Sigmoid colon (tissue), 3 donors: ENCODE data around the gene CHAT.

Experiments
- CTCF ChIP-seq, 4 experiments: fragments of 450-650 bp in 3 of 4; fragments of 200-600 bp in 1 of 4; IDR thresholded peaks; one replicate each; pipeline ENCODE4 v1.5.1; 2016 to 2019; ENCODE audit warnings: antibody characterized with exemption in 4 of 4, mild to moderate bottlenecking in 3 of 4, moderate library complexity in 2 of 4
- POLR2A ChIP-seq, 2 donors: fragments of 450-650 bp; IDR thresholded peaks; one replicate each; pipeline ENCODE4 v1.6.1; 2016; ENCODE audit warnings: antibody characterized with exemption in 2 of 2, mild to moderate bottlenecking in 2 of 2, moderate library complexity in 2 of 2

DNA sequence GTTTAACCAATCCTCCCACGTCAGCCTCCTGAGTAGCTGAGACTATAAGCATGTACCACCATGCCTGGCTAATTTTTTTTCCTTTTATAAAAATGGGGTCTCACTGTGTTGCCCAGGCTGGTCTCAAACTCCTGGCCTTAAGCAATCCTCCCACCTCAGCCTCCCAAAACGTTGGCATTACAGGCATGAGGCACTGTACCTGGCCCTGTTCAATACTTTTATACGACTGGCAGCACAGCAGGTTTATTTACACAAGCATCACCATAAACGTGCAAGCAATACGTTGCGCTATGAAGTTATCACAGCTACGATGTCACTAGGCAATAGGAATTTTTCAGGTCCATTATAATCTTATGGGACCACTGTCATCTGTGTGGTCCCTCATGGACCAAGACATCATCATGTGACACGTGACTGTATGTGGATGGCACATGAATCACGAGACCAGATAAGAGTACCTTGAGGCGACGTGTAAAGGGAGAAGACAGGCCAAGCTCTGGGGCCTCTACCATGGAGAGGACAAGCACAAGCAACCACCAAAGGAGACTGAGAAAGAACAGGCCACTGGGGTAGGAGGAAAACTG lies 38.3 kb upstream of the CHAT start:
- TF ChIP-seq POLR2A (IDR thresholded peaks at IDR 0.05): no peak
- TF ChIP-seq CTCF (IDR thresholded peaks at IDR 0.05): no peak
